T-helper 1 cell treated with Interleukin-12 subunit alpha and Interleukin-12 subunit beta and Interleukin-4 antibody, amounts not matched to agents 30 μg/mL and 1 μg/mL, for 36 hours (primary cell): ENCODE measurements around the gene NALCN.

Experiments
- H3K27ac Mint-ChIP-seq: one replicate; pipeline ENCODE4 v1.8.0; 2021; ENCODE audit warnings: mild to moderate bottlenecking, mixed read lengths
- H3K27me3 Mint-ChIP-seq: one replicate; pipeline ENCODE4 v1.8.0; 2021; ENCODE audit warnings: low read depth, mixed read lengths
- H3K36me3 Mint-ChIP-seq: one replicate; pipeline ENCODE4 v1.8.0; 2021; ENCODE audit warnings: low read depth, mixed read lengths
- H3K4me1 Mint-ChIP-seq: one replicate; pipeline ENCODE4 v1.8.0; 2021; ENCODE audit warnings: low read depth, mixed read lengths
- H3K4me3 Mint-ChIP-seq: one replicate; pipeline ENCODE4 v1.8.0; 2021; ENCODE audit warnings: mild to moderate bottlenecking, moderate library complexity, mixed read lengths
- H3K9me3 Mint-ChIP-seq: one replicate; pipeline ENCODE4 v1.8.0; 2021; ENCODE audit warnings: mixed read lengths

NALCN gene

GRCh38 chr13:101085551-101085950 is 330.8 kb downstream of the NALCN start:
- Mint-ChIP-seq H3K9me3 (no peaks in the 10 kb centered on the region), H3K4me3 (no peak overlapping the region), H3K4me1 (no peaks in the 10 kb centered on the region), H3K36me3 (no peaks in the 10 kb centered on the region), H3K27ac (no peak overlapping the region), H3K27me3 (peaks cover 4% of the 10 kb centered on the region)

DNA sequence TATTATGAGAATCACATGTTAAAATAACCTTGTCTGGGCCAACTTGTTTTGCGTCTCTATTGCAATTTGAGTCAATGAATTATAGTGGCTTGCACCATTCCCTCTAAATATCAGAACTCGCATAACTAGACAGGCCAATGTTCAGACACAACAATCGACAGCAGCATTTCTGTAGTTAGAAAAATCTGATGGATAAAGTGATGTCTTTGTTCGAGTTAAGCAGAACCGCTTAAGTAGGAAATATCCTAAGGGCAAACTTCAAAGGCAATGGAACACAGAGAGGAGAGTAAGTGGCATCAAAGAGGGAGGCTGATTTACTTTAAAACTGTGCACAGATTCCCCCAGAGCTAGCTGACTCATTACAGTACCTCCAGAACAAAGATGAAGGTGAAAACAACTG is 333.9 kb downstream of the NALCN start:
- H3K27ac Mint-ChIP-seq, result no peak overlapping the region
- no peaks in the 10 kb centered on the region for H3K9me3 Mint-ChIP-seq
- no peak overlapping the region for H3K4me3 Mint-ChIP-seq
- no peaks in the 10 kb centered on the region for H3K4me1 Mint-ChIP-seq
- H3K27me3 Mint-ChIP-seq, result peaks cover 4% of the 10 kb centered on the region
- no peaks in the 10 kb centered on the region for H3K36me3 Mint-ChIP-seq

GRCh38 chr13:101080616-101081015 is 335.7 kb downstream of the NALCN start:
- Mint-ChIP-seq H3K27me3 (no peaks in the 10 kb centered on the region), H3K27ac (no peak overlapping the region), H3K9me3 (no peaks in the 10 kb centered on the region), H3K36me3 (no peaks in the 10 kb centered on the region), H3K4me1 (no peaks in the 10 kb centered on the region), H3K4me3 (no peak overlapping the region)

GRCh38 chr13:101065329-101065728 is 351.0 kb downstream of the NALCN start:
- Mint-ChIP-seq H3K36me3 (no peaks in the 10 kb centered on the region), H3K27ac (no peak overlapping the region), H3K4me3 (no peak overlapping the region), H3K4me1 (no peaks in the 10 kb centered on the region), H3K9me3 (no peaks in the 10 kb centered on the region), H3K27me3 (no peaks in the 10 kb centered on the region)

DNA sequence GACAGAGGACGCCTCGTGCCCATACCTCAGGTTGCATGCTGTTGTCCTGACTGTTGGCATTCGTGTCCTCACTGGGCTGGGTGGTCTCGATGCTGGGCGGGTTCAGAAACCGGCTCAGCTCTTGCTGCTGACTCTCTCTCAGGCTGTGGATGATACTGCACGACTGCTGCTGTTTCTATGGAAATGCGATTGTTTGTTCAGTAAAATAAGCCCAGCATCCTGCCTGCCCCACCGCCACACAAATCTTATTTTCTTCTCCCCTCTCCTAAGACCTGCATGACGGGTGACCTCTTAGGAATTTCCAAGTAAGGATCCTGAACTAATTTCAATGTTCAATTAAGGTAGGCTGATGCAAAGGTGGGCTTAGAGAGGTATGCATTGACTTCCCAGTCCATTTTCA is 356.5 kb downstream of the NALCN start:
- no peaks in the 10 kb centered on the region for H3K36me3 Mint-ChIP-seq
- H3K27me3 Mint-ChIP-seq, result peaks cover 16% of the 10 kb centered on the region
- H3K9me3 Mint-ChIP-seq, result no peaks in the 10 kb centered on the region
- H3K4me3 Mint-ChIP-seq, result no peak overlapping the region
- peaks cover 1% of the 10 kb centered on the region for H3K4me1 Mint-ChIP-seq
- no peak overlapping the region for H3K27ac Mint-ChIP-seq

DNA sequence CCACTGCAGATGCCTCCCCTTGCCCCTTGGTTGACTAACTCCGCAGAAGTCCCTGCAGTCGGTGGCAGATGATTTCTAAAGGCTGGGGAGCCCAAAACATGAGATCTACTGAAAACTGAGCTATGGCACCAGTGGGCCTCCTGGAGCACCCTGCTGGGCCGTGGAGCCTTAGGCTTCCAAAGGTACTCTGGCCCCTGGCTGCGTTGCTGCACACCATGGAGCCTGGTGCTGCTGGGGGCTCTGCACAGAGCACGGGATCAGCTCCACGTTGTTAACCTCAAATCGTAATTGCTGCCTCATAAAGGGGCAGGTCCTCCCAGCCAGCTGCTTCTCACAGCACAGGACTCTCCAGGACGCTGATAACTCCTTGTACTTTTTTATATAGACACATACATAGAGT is 357.5 kb downstream of the NALCN start:
- Mint-ChIP-seq H3K4me3 (no peak overlapping the region), H3K27ac (no peak overlapping the region)

GRCh38 chr13:101053301-101054093 is 362.8 kb downstream of the NALCN start:
- Mint-ChIP-seq H3K27ac (no peak overlapping the region), H3K4me3 (no peak overlapping the region), H3K9me3 (no peaks in the 10 kb centered on the region), H3K4me1 (peaks cover 1% of the 10 kb centered on the region), H3K27me3 (peaks cover 13% of the 10 kb centered on the region), H3K36me3 (no peaks in the 10 kb centered on the region)

More for the DNA sequence above, 357.5 kb downstream of the NALCN start:
- no peaks in the 10 kb centered on the region for H3K9me3 Mint-ChIP-seq
- H3K36me3 Mint-ChIP-seq, result no peaks in the 10 kb centered on the region
- H3K27me3 Mint-ChIP-seq, result peaks cover 16% of the 10 kb centered on the region
- H3K4me1 Mint-ChIP-seq, result peaks cover 1% of the 10 kb centered on the region

DNA sequence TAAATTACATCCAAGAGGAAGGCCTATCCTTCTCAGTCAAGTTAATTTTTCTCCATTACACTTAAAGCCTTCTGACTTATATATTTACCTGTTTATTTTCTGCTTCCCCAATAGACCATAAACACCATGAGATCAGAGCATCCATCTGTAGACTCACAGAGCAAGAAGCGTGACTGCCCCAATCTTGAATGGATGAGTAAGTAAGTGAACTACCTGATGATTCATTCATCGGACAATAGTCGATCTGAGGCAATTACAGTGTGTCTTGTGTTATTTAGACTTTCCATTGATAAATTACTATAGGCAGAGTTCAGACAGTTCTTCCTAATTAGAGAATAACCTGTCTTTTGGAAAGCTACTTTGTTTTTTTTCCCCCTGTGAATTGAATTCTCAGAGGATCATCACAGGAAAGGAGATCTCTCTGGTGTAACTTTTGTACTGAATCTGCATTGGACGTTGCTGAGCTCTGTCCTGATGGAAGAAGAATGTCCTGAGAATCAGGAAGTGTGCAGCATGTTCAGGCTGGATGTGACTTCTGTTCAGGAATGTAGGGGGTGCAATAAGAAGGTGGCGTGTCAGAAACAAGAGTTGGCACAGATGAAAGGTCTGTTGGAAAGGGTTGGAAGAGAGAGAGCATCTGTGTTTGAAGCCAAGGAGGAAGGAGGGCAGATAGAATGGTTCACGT is 367.0 kb downstream of the NALCN start:
- Mint-ChIP-seq H3K4me3 (no peak overlapping the region), H3K9me3 (peaks cover 7% of the 10 kb centered on the region), H3K36me3 (no peaks in the 10 kb centered on the region), H3K27ac (no peak overlapping the region), H3K27me3 (no peaks in the 10 kb centered on the region), H3K4me1 (no peaks in the 10 kb centered on the region)

DNA sequence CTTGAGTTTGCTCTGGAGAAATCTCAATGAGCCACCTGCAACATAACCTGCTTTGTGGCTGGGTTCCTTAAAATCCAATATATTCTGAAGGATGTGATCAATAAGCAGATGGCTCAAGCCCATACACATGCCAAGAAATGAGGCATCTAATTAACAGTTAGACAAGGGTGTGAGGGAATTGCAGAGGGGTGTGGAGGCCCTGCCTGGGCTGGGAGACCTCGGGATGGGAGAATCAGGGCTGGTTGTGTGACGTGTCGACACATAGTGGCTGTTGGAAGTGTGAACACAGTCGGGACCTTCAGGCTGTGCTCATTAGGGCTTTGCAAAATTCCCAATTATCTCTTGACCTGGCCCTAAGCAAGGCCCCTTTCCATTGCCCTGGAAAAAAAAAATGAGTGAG is 379.8 kb downstream of the NALCN start:
- Mint-ChIP-seq H3K9me3 (peaks cover 4% of the 10 kb centered on the region), H3K27me3 (no peaks in the 10 kb centered on the region), H3K27ac (no peak overlapping the region), H3K36me3 (no peaks in the 10 kb centered on the region), H3K4me1 (no peaks in the 10 kb centered on the region), H3K4me3 (no peak overlapping the region)

- no peak overlapping the region for H3K27ac Mint-ChIP-seq
Measured at GRCh38 chr13:101035119-101035620, 381.1 kb downstream of the NALCN start.

DNA sequence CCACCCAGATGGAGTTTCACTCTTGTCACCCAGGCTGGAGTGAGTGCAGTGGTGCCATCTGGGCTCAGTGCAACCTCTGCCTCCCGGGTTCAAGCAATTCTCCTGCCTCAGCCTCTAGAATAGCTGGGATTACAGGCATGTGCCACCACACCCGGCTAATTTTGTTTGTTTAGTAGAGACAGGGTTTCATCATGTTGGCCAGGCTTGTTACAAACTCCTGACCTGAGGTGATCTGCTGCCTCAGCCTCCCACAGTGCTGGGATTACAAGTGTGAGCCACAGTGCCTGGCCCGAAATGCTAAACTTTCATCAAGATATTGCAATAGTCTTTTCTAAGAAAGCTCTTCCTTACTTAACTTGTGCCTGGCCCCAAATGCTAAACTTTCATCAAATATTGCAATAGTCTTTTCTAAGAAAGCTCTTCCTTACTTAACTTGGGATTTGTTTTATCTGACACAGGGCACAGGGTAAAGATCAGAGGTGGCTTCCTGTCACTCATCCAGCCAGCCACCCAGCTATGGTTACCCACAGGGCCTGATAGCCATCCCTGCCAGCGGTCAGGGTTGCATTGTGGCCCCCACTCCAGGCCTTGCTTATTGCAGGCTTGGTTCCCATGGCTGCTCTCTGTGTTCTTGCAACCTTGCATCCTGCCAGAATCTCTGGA is 389.4 kb downstream of the NALCN start:
- no peak overlapping the region for H3K27ac Mint-ChIP-seq
- no peaks in the 10 kb centered on the region for H3K36me3 Mint-ChIP-seq
- no peaks in the 10 kb centered on the region for H3K4me1 Mint-ChIP-seq
- peaks cover 10% of the 10 kb centered on the region for H3K27me3 Mint-ChIP-seq
- no peak overlapping the region for H3K4me3 Mint-ChIP-seq
- H3K9me3 Mint-ChIP-seq, result no peaks in the 10 kb centered on the region

More at GRCh38 chr13:101035119-101035620, 381.1 kb downstream of the NALCN start:
- Mint-ChIP-seq H3K9me3 (no peaks in the 10 kb centered on the region), H3K27me3 (no peaks in the 10 kb centered on the region), H3K36me3 (no peaks in the 10 kb centered on the region), H3K4me1 (no peaks in the 10 kb centered on the region), H3K4me3 (no peak overlapping the region)

DNA sequence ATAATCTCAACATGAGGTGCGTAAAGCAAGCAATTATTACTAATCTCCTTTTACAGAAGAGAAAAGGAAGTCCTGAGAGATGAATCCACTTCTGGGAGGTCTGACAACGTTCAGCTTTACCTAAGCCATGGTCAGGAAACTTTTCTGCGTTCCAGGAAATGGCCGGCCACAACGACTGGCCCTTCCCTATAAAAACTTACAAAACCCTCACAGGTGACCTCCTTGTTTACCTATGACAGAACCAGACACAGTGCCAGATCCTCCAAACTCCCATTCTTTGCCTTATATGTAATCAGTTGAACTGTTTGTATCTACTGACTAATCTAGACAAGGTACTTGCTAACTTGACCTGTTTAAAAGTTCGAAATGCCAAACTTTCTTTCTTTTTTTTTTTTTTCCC is 390.0 kb downstream of the NALCN start:
- H3K4me3 Mint-ChIP-seq, result no peak overlapping the region
- H3K27ac Mint-ChIP-seq, result no peak overlapping the region
- H3K27me3 Mint-ChIP-seq, result peaks cover 10% of the 10 kb centered on the region
- H3K4me1 Mint-ChIP-seq, result no peaks in the 10 kb centered on the region
- no peaks in the 10 kb centered on the region for H3K9me3 Mint-ChIP-seq
- H3K36me3 Mint-ChIP-seq, result no peaks in the 10 kb centered on the region

DNA sequence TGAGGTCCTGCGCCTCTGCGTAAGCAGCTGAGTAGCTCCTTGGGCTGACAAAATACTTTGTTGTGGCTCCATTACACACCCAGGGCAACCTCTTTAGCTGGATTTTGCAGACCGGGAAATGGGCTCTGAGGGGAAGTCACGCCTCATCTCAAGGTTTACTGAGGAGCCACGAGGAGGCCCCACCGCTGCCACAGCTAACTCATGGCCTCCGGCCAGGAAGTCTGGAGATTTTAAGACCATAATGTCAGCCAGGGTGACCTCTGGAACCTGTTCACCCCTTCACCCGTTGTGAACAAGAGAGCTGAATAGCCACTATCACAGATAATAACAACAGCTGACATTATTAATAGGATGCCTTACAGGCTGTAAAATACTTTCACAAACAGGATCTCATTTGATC is 390.4 kb downstream of the NALCN start:
- no peaks in the 10 kb centered on the region for H3K4me1 Mint-ChIP-seq
- no peaks in the 10 kb centered on the region for H3K9me3 Mint-ChIP-seq
- H3K27me3 Mint-ChIP-seq, result peaks cover 10% of the 10 kb centered on the region

GRCh38 chr13:101025519-101025918 is 390.8 kb downstream of the NALCN start:
- H3K27ac Mint-ChIP-seq, result no peak overlapping the region
- H3K27me3 Mint-ChIP-seq, result peaks cover 10% of the 10 kb centered on the region
- H3K4me3 Mint-ChIP-seq, result no peak overlapping the region
- H3K9me3 Mint-ChIP-seq, result no peaks in the 10 kb centered on the region
- H3K4me1 Mint-ChIP-seq, result no peaks in the 10 kb centered on the region
- H3K36me3 Mint-ChIP-seq, result no peaks in the 10 kb centered on the region

More for the DNA sequence above, 390.4 kb downstream of the NALCN start:
- Mint-ChIP-seq H3K4me3 (no peak overlapping the region), H3K27ac (no peak overlapping the region), H3K36me3 (no peaks in the 10 kb centered on the region)

- Mint-ChIP-seq H3K4me3 (no peak overlapping the region), H3K36me3 (no peaks in the 10 kb centered on the region)
Measured at GRCh38 chr13:101019126-101019525, 397.2 kb downstream of the NALCN start.

More at GRCh38 chr13:101019126-101019525, 397.2 kb downstream of the NALCN start:
- Mint-ChIP-seq H3K27me3 (no peaks in the 10 kb centered on the region), H3K27ac (no peak overlapping the region), H3K9me3 (no peaks in the 10 kb centered on the region), H3K4me1 (no peaks in the 10 kb centered on the region)
